AG09319 (cell line): ENCODE results near the gene REEP1.
A peak's percentile ranks its signal among the peaks of the same experiment; 100 is the strongest.

Experiments
- DNase-seq: peaks from one replicate; pipeline ENCODE4 v3.0.0-alpha.2; 2010; ENCODE audit warnings: low read depth; ENCODE audit errors: extremely low read depth
- TF ChIP-seq, protein P1 (sequence below): IDR thresholded peaks from 2 replicates; pipeline ENCODE4 v1.5.1; 2011; ENCODE audit warnings: low read depth, mild to moderate bottlenecking, inconsistent platforms, low read length, moderate library complexity

Gene REEP1

DNA sequence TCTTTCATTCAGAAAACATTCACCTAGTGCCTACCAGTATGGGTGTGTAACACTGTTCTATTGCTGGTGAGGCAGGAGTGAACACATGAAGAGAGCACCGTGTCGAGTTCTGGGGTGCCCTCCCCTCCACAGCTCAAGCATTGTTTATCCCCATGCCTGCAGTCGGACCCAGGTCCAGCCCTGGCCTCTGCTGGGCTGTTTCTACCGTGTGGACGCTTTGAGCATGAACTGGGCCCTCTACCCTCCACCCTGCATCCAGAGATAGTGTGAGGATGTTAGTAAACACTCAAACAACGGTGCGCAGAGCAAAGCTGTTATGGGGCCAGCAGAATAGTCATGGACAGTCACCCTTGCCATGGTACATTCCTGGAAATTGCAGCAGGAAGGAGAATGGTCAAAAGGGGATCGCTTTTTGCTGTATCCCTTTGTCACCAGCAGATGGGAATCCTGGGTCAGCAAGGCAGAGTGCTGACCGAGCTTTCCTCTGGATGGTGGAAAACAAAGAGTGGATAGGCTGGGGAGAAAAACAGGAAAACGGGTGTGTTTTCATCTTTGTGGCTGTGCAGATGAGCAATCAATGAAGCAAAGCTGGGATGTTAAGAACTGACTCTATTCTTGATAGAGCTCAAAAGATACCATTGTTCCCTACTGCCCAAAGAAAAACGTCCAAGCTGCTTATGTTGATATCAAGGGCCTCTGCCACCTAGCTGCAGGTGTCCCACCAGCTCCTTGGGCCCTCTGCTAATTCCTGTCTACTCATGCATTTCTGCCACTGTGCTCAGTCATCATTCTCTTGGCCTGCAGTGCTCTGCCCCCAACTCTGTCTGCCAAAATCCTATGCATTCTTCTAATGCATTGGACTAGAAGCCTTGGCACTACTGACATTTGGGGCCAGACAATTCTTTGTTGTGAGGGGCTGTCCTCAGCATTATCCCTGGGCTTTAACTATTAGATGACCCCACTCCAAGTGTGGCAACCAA, 38.7 kb downstream of the REEP1 start:
- no peak for DNase-seq

GRCh38 chr2:86297382-86298147, 39.9 kb downstream of the REEP1 start:
- TF ChIP-seq, protein P1, sequence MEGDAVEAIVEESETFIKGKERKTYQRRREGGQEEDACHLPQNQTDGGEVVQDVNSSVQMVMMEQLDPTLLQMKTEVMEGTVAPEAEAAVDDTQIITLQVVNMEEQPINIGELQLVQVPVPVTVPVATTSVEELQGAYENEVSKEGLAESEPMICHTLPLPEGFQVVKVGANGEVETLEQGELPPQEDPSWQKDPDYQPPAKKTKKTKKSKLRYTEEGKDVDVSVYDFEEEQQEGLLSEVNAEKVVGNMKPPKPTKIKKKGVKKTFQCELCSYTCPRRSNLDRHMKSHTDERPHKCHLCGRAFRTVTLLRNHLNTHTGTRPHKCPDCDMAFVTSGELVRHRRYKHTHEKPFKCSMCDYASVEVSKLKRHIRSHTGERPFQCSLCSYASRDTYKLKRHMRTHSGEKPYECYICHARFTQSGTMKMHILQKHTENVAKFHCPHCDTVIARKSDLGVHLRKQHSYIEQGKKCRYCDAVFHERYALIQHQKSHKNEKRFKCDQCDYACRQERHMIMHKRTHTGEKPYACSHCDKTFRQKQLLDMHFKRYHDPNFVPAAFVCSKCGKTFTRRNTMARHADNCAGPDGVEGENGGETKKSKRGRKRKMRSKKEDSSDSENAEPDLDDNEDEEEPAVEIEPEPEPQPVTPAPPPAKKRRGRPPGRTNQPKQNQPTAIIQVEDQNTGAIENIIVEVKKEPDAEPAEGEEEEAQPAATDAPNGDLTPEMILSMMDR: no peak; the same call in 1 of the 2 replicates

More for the DNA sequence above, 38.7 kb downstream of the REEP1 start:
- TF ChIP-seq, protein P1: peak; percentile 15; the same call in 1 of the 2 replicates

GRCh38 chr2:86296947-86297346, 40.5 kb downstream of the REEP1 start:
- TF ChIP-seq, protein P1: no peak
- DNase-seq: no peak

More at GRCh38 chr2:86297382-86298147, 39.9 kb downstream of the REEP1 start:
- no peak for DNase-seq

DNA sequence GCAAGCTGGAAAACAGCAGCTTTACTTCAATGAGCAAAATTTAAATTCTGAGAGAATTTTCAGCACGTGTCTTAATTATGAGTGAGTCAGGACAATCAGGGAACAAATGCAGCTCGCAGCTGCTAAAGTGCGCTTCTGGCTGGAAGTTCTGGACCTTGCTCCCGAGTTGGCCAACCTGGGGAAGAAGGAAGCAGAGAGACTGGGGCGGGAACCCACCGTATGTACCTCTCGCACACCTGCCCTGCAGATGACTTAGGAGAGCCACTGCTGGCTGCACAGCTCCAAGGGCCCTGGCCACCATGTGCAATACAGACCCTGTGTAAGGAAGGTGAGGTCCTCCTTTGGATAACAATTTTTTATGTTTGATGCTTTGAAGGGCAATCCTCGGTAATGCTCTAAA, 42.4 kb downstream of the REEP1 start:
- TF ChIP-seq, protein P1: no peak
- no peak for DNase-seq

DNA sequence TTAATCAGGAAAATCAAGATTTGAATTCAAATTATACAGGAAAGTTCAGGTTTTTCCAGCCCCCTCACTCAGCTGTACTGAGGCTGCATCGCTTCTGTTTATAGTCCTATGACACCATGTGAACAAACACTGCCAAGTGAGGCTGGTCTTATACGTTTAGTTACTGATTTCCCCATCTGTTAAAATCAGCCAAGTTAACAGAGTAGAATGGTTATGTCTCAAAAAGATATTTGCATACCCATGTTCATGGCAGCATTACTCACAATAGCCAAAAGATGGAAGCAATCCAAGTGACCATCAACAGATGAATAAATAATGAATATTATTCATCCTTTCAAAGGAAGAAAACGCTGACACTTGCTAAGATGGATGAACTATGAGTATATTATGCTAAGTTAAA, 43.8 kb downstream of the REEP1 start:
- TF ChIP-seq, protein P1: no peak
- DNase-seq: no peak

GRCh38 chr2:86292571-86293515, 44.6 kb downstream of the REEP1 start:
- TF ChIP-seq, protein P1: no peak
- DNase-seq: no peak
